ENCODE results near the gene PGAP6. TPM values are rescaled to one million over a fixed set of nuclear protein-coding genes. Genes with fewer than 3 reads are reported as not detected.
"Not testable (repeated sequence)": the region's sequence is repeated elsewhere in the genome, so short reads cannot be mapped to it uniquely, and the experiment has no call there.

The PGAP6 gene
- total and polyA plus RNA-seq, 2 donors (not counting 1 experiment from before 2014, with no cell fraction given) = 46.2 to 82.7 TPM

- Histone ChIP-seq H3K27me3 (ENCODE audit: control insufficient read depth, insufficient read depth, low read length) (no peaks in the 10 kb centered on the region), H4K20me1 (ENCODE audit: control insufficient read depth, extremely low read depth, insufficient read depth, low read length) (no peaks in the 10 kb centered on the region), H2AFZ (ENCODE audit: low read length) (no peak overlapping the region), H3K79me2 (ENCODE audit: control insufficient read depth, insufficient read depth, low read length) (peaks cover 39% of the 10 kb centered on the region), H3K9me3 (ENCODE audit: control insufficient read depth, insufficient read depth, low read depth, low read length) (no peaks in the 10 kb centered on the region), H3K4me2 (ENCODE audit: extremely low read depth, insufficient read depth, low read length) (no peak overlapping the region), H3K4me3 (replicated peaks in 1 of 4; ENCODE audit: control extremely low read depth in 1 of 4, insufficient read depth in 1 of 4, low read depth in 3 of 4, low read length in 4 of 4) (no peak overlapping the region), H3K27ac (ENCODE audit: insufficient read depth, low read length) (no peak overlapping the region), H3K9ac (ENCODE audit: insufficient read depth, low read length) (no peak overlapping the region), H3K36me3 (ENCODE audit: control insufficient read depth, insufficient read depth, low read length) (no peaks in the 10 kb centered on the region), H3K4me1 (ENCODE audit: control insufficient read depth, extremely low read depth, insufficient read depth, low read length) (no peaks in the 10 kb centered on the region)
- TF ChIP-seq, protein P1, sequence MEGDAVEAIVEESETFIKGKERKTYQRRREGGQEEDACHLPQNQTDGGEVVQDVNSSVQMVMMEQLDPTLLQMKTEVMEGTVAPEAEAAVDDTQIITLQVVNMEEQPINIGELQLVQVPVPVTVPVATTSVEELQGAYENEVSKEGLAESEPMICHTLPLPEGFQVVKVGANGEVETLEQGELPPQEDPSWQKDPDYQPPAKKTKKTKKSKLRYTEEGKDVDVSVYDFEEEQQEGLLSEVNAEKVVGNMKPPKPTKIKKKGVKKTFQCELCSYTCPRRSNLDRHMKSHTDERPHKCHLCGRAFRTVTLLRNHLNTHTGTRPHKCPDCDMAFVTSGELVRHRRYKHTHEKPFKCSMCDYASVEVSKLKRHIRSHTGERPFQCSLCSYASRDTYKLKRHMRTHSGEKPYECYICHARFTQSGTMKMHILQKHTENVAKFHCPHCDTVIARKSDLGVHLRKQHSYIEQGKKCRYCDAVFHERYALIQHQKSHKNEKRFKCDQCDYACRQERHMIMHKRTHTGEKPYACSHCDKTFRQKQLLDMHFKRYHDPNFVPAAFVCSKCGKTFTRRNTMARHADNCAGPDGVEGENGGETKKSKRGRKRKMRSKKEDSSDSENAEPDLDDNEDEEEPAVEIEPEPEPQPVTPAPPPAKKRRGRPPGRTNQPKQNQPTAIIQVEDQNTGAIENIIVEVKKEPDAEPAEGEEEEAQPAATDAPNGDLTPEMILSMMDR (conservative IDR thresholded peaks at IDR 0.05 in 1 of 2, IDR thresholded peaks at IDR 0.05 in 1 of 2; ENCODE audit: low read depth in 1 of 2, low read length in 2 of 2) = no peak
- TF ChIP-seq EZH2 (IDR thresholded peaks at IDR 0.05; ENCODE audit: low read length, missing control alignments) = no peak
- DNase-seq (ENCODE audit: low read depth in 2 of 2) = no peak
Measured at GRCh38 chr16:337975-338575, 43.7 kb downstream of the PGAP6 start.

DNA sequence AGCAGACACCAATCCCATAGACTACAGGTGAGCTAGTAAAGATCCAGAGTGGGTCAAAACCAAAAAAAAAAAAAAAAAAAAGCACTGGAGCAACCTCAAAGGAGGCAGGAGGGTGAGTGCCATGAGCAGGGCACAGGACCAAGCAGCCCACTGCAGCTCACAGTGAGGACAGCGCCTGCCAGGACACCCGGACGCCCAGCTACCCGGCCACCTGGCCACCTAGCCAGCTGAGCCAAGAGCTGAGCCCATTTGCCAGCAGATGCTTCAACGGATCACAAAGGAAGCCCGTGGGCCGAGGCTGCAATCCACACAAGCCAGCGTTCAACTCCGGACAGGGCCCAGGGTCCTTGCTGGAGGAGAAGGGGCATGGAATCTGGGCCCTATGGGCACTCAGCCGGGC, 44.3 kb downstream of the PGAP6 start:
- no peaks in the 10 kb centered on the region for H3K36me3 ChIP-seq (ENCODE audit: control insufficient read depth, insufficient read depth, low read length)
- H3K27ac ChIP-seq (ENCODE audit: insufficient read depth, low read length) = no peak overlapping the region
- no peak for DNase-seq (ENCODE audit: low read depth in 2 of 2)
- H3K27me3 ChIP-seq (ENCODE audit: control insufficient read depth, insufficient read depth, low read length) = no peaks in the 10 kb centered on the region
- H3K9me3 ChIP-seq (ENCODE audit: control insufficient read depth, insufficient read depth, low read depth, low read length) = no peaks in the 10 kb centered on the region
- no peak overlapping the region for H3K4me3 ChIP-seq (replicated peaks in 1 of 4; ENCODE audit: control extremely low read depth in 1 of 4, insufficient read depth in 1 of 4, low read depth in 3 of 4, low read length in 4 of 4)
- no peak overlapping the region for H2AFZ ChIP-seq (ENCODE audit: low read length)
- TF ChIP-seq, protein P1 (conservative IDR thresholded peaks at IDR 0.05 in 1 of 2, IDR thresholded peaks at IDR 0.05 in 1 of 2; ENCODE audit: low read depth in 1 of 2, low read length in 2 of 2) = no peak
- no peak for TF ChIP-seq EZH2 (IDR thresholded peaks at IDR 0.05; ENCODE audit: low read length, missing control alignments)
- no peak overlapping the region for H3K9ac ChIP-seq (ENCODE audit: insufficient read depth, low read length)
- no peak overlapping the region for H3K4me2 ChIP-seq (ENCODE audit: extremely low read depth, insufficient read depth, low read length)
- no peaks in the 10 kb centered on the region for H3K4me1 ChIP-seq (ENCODE audit: control insufficient read depth, extremely low read depth, insufficient read depth, low read length)
- H4K20me1 ChIP-seq (ENCODE audit: control insufficient read depth, extremely low read depth, insufficient read depth, low read length) = no peaks in the 10 kb centered on the region
- H3K79me2 ChIP-seq (ENCODE audit: control insufficient read depth, insufficient read depth, low read length) = peaks cover 35% of the 10 kb centered on the region

DNA sequence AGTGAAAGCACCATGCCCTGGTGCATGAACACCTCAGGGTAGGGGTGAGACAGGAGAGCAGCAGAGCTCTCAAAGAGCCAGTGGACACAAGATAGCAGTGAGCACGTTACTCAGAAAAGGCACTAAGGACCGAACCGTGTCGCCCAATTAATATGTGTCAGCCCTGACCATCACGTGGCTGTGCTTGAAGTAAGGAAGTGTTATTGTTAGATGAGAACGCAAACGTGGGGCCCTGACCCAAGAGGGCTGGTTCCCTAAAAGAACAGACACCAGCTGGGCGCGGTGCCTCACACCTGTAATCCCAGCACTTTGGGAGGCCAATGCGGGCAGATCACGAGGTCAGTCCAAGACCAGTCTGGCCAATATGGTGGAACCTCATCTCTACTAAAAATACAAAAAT, 45.5 kb downstream of the PGAP6 start:
- H3K4me1 ChIP-seq (ENCODE audit: control insufficient read depth, extremely low read depth, insufficient read depth, low read length) = peaks cover 4% of the 10 kb centered on the region
- no peak overlapping the region for H2AFZ ChIP-seq (ENCODE audit: low read length)
- H4K20me1 ChIP-seq (ENCODE audit: control insufficient read depth, extremely low read depth, insufficient read depth, low read length) = no peaks in the 10 kb centered on the region
- no peak overlapping the region for H3K4me2 ChIP-seq (ENCODE audit: extremely low read depth, insufficient read depth, low read length)
- H3K27me3 ChIP-seq (ENCODE audit: control insufficient read depth, insufficient read depth, low read length) = no peaks in the 10 kb centered on the region
- no peak overlapping the region for H3K27ac ChIP-seq (ENCODE audit: insufficient read depth, low read length)
- no peak for DNase-seq (ENCODE audit: low read depth in 2 of 2)
- H3K9me3 ChIP-seq (ENCODE audit: control insufficient read depth, insufficient read depth, low read depth, low read length) = no peaks in the 10 kb centered on the region
- no peak overlapping the region for H3K9ac ChIP-seq (ENCODE audit: insufficient read depth, low read length)
- no peaks in the 10 kb centered on the region for H3K36me3 ChIP-seq (ENCODE audit: control insufficient read depth, insufficient read depth, low read length)
- H3K79me2 ChIP-seq (ENCODE audit: control insufficient read depth, insufficient read depth, low read length) = peaks cover 37% of the 10 kb centered on the region
- TF ChIP-seq, protein P1 (conservative IDR thresholded peaks at IDR 0.05 in 1 of 2, IDR thresholded peaks at IDR 0.05 in 1 of 2; ENCODE audit: low read depth in 1 of 2, low read length in 2 of 2) = no peak
- TF ChIP-seq EZH2 (IDR thresholded peaks at IDR 0.05; ENCODE audit: low read length, missing control alignments) = no peak
- H3K4me3 ChIP-seq (replicated peaks in 1 of 4; ENCODE audit: control extremely low read depth in 1 of 4, insufficient read depth in 1 of 4, low read depth in 3 of 4, low read length in 4 of 4) = no peak overlapping the region

- H4K20me1 ChIP-seq (ENCODE audit: control insufficient read depth, extremely low read depth, insufficient read depth, low read length); H3K4me1 ChIP-seq (ENCODE audit: control insufficient read depth, extremely low read depth, insufficient read depth, low read length); H3K4me3 ChIP-seq (replicated peaks in 1 of 4; ENCODE audit: control extremely low read depth in 1 of 4, insufficient read depth in 1 of 4, low read depth in 3 of 4, low read length in 4 of 4); H3K36me3 ChIP-seq (ENCODE audit: control insufficient read depth, insufficient read depth, low read length); H3K9ac ChIP-seq (ENCODE audit: insufficient read depth, low read length); H3K27ac ChIP-seq (ENCODE audit: insufficient read depth, low read length); H3K4me2 ChIP-seq (ENCODE audit: extremely low read depth, insufficient read depth, low read length); H3K27me3 ChIP-seq (ENCODE audit: control insufficient read depth, insufficient read depth, low read length); H3K9me3 ChIP-seq (ENCODE audit: control insufficient read depth, insufficient read depth, low read depth, low read length); H2AFZ ChIP-seq (ENCODE audit: low read length): not testable (repeated sequence)
- peaks cover 38% of the 10 kb centered on the region for H3K79me2 ChIP-seq (ENCODE audit: control insufficient read depth, insufficient read depth, low read length)
- DNase-seq (ENCODE audit: low read depth in 2 of 2) = peak in 1 of 2 donors; percentile 20
Measured at GRCh38 chr16:334861-335632, 46.7 kb downstream of the PGAP6 start.

Data from fibroblast of lung (primary cell).